GM19238 (cell line): Measurements from ENCODE around the gene FLT3.
"Not testable (repeated sequence)": the region's sequence is repeated elsewhere in the genome, so short reads cannot be mapped to it uniquely, and the experiment has no call there.

Source experiments
- DNase-seq: peaks from one replicate; pipeline ENCODE4 v3.0.0; 2011; ENCODE audit warnings: low spot score; ENCODE audit not compliant: insufficient read length

FLT3 gene

GRCh38 chr13:27972478-27972820 is 127.9 kb downstream of the FLT3 start:
- no peak for DNase-seq

- no peak for DNase-seq
Observed at GRCh38 chr13:27971776-27972477, 128.4 kb downstream of the FLT3 start.

GRCh38 chr13:27971236-27971645 is 129.1 kb downstream of the FLT3 start:
- DNase-seq: no peak

GRCh38 chr13:27970382-27971235 is 129.8 kb downstream of the FLT3 start:
- no peak for DNase-seq

- no peak for DNase-seq
Observed at GRCh38 chr13:27969866-27970229, 130.5 kb downstream of the FLT3 start.

- DNase-seq: no peak
Observed at GRCh38 chr13:27969082-27969865, 131.1 kb downstream of the FLT3 start, which contains the start of gene CDX2. Gene CDX2, minus strand, starts transcription at chr13:27969315. Its CDS starts 309 bp downstream, at chr13:27969006.

- DNase-seq: no peak
Observed at GRCh38 chr13:27968316-27969081, 131.9 kb downstream of the FLT3 start.

- no peak for DNase-seq
Observed at GRCh38 chr13:27967736-27968315, 132.6 kb downstream of the FLT3 start.

GRCh38 chr13:27967203-27967735 is 133.1 kb downstream of the FLT3 start:
- no peak for DNase-seq

- no peak for DNase-seq
Observed at GRCh38 chr13:27966641-27967202, 133.7 kb downstream of the FLT3 start.

GRCh38 chr13:27965740-27966640 is 134.4 kb downstream of the FLT3 start:
- DNase-seq: no peak

GRCh38 chr13:27965343-27965739 is 135.0 kb downstream of the FLT3 start:
- DNase-seq: no peak

- no peak for DNase-seq
Observed at GRCh38 chr13:27964741-27965323, 135.5 kb downstream of the FLT3 start.

- not testable (repeated sequence) for DNase-seq
Observed at GRCh38 chr13:27964206-27964605, 136.2 kb downstream of the FLT3 start.

GRCh38 chr13:27963491-27963890 is 136.9 kb downstream of the FLT3 start:
- no peak for DNase-seq

- no peak for DNase-seq
Observed at GRCh38 chr13:27962982-27963381, 137.4 kb downstream of the FLT3 start.

- no peak for DNase-seq
Observed at GRCh38 chr13:27962128-27962841, 138.1 kb downstream of the FLT3 start.
